T1000 (cell line): ENCODE results near the gene CPLX3.

Experiments used
- DNase-seq: peaks from one replicate; lab custom pipeline; 2025; ENCODE audit warnings: mixed read lengths; lab: John Stamatoyannopoulos, UW

Gene CPLX3

GRCh38 chr15:74802862-74803447 is 23.5 kb upstream of the CPLX3 start:
- DNase-seq: no peak

GRCh38 chr15:74804935-74805334 is 21.5 kb upstream of the CPLX3 start:
- DNase-seq: no peak

GRCh38 chr15:74807282-74807681 is 19.1 kb upstream of the CPLX3 start:
- no peak for DNase-seq

- DNase-seq: no peak
These were observed 18.2 kb upstream of the CPLX3 start for GRCh38 chr15:74808078-74808839.

- no peak for DNase-seq
These were observed 17.6 kb upstream of the CPLX3 start for GRCh38 chr15:74808840-74809229.

- DNase-seq: no peak
These were observed 17.2 kb upstream of the CPLX3 start for GRCh38 chr15:74809242-74809641.

GRCh38 chr15:74809956-74810355 is 16.5 kb upstream of the CPLX3 start:
- DNase-seq: no peak

GRCh38 chr15:74812533-74812932 is 13.9 kb upstream of the CPLX3 start, which contains the start of gene LMAN1L:
LMAN1L (plus strand) TSS chr15:74812835; CDS start chr15:74812855, 20 bp downstream.
- no peak for DNase-seq

GRCh38 chr15:74815121-74815934 is 11.1 kb upstream of the CPLX3 start:
- DNase-seq: no peak

GRCh38 chr15:74815961-74816360 is 10.5 kb upstream of the CPLX3 start:
- DNase-seq: no peak

GRCh38 chr15:74816624-74817369 is 9.6 kb upstream of the CPLX3 start:
- DNase-seq: no peak

GRCh38 chr15:74817370-74817737 is 9.1 kb upstream of the CPLX3 start:
- DNase-seq: no peak

GRCh38 chr15:74820056-74820455 is 6.4 kb upstream of the CPLX3 start:
- DNase-seq: no peak

- no peak for DNase-seq
These were observed 5.2 kb upstream of the CPLX3 start for GRCh38 chr15:74821091-74821789.

- no peak for DNase-seq
These were observed 4.7 kb upstream of the CPLX3 start for GRCh38 chr15:74821790-74822158.

GRCh38 chr15:74822233-74822632 is 4.2 kb upstream of the CPLX3 start:
- no peak for DNase-seq

- no peak for DNase-seq
These were observed 3.1 kb upstream of the CPLX3 start for GRCh38 chr15:74823324-74823723.

- no peak for DNase-seq
These were observed 1.5 kb upstream of the CPLX3 start for GRCh38 chr15:74824976-74825375.

GRCh38 chr15:74825866-74826265 is 561 bp upstream of the CPLX3 start:
- DNase-seq: no peak

GRCh38 chr15:74826921-74827320 is 494 bp downstream of the CPLX3 start:
- no peak for DNase-seq

GRCh38 chr15:74827614-74828013 is 1.2 kb downstream of the CPLX3 start:
- no peak for DNase-seq

GRCh38 chr15:74828835-74829234 is 2.4 kb downstream of the CPLX3 start:
- no peak for DNase-seq
